ENCODE data around the gene SNAPC4. TPM values are rescaled to one million over a fixed set of nuclear protein-coding genes. Genes with fewer than 3 reads are reported as not detected.

SNAPC4 gene
- total and polyA plus RNA-seq, 8 donors = 5.8 to 14.2 (median 11.3) TPM

DNA sequence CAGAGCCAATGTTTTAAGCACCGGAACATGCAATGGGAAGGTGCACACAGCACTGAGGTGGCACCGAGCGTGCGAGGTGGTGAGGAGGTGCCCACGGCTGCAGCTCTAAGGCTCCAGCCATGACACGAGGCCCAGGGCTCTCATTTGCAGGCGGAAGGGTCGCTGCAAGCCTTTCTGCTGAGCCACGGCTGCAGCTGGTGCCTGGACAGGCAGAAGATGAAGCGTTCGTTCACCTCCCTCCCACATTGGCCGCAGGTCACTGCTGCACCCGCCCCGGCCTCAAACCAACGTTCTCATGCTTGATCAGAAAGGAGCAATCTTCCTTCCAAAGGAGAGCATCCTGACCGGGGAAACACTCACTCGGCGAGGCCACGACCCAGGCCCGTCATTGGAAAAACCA, 44.1 kb upstream of the SNAPC4 start:
- no peak for DNase-seq
- peaks cover 0 to 87% of the 10 kb centered on the region in 2 donors for H3K36me3 ChIP-seq
- H3K27me3 ChIP-seq = peaks cover 0 to 1% of the 10 kb centered on the region in 2 donors
- no peak overlapping the region for H3K27ac ChIP-seq
- no peak for ATAC-seq
- intact Hi-C loops (cut with DNase I) = no loop called here
- no peaks in the 10 kb centered on the region for H3K9me3 ChIP-seq
- H3K4me1 ChIP-seq = peaks cover 0 to 12% of the 10 kb centered on the region in 2 donors
- TF ChIP-seq, protein P1, sequence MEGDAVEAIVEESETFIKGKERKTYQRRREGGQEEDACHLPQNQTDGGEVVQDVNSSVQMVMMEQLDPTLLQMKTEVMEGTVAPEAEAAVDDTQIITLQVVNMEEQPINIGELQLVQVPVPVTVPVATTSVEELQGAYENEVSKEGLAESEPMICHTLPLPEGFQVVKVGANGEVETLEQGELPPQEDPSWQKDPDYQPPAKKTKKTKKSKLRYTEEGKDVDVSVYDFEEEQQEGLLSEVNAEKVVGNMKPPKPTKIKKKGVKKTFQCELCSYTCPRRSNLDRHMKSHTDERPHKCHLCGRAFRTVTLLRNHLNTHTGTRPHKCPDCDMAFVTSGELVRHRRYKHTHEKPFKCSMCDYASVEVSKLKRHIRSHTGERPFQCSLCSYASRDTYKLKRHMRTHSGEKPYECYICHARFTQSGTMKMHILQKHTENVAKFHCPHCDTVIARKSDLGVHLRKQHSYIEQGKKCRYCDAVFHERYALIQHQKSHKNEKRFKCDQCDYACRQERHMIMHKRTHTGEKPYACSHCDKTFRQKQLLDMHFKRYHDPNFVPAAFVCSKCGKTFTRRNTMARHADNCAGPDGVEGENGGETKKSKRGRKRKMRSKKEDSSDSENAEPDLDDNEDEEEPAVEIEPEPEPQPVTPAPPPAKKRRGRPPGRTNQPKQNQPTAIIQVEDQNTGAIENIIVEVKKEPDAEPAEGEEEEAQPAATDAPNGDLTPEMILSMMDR (IDR thresholded peaks at IDR 0.05) = no peak
- no peak overlapping the region for H3K4me3 ChIP-seq

DNA sequence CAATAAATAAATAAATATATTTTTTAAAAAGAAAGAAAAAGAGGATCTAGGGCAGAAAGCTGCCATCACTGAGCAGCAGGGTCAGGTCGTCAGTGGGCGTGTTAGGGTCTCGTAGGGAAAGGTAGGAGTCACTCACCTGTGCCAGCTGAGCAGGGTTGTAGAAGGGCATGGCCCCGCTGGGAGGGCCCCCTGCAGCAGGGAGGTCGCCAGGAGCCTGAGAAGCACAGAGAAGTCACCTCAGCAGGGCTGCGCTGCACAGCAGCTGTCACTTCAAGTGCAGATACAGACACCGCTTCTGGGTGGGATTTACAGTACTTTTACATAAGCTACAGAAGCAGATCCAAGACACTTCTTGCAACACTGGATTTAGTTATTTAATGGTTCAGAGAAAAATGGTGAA, 43.7 kb upstream of the SNAPC4 start:
- H3K4me3 ChIP-seq = no peak overlapping the region
- peaks cover 0 to 5% of the 10 kb centered on the region in 2 donors for H3K27me3 ChIP-seq
- DNase-seq (no peak), ATAC-seq (no peak)
- peaks cover 0 to 16% of the 10 kb centered on the region in 2 donors for H3K4me1 ChIP-seq
- H3K9me3 ChIP-seq = no peaks in the 10 kb centered on the region
- H3K36me3 ChIP-seq = peaks cover 0 to 83% of the 10 kb centered on the region in 2 donors
- no peak overlapping the region for H3K27ac ChIP-seq
- intact Hi-C loops (cut with DNase I) = no loop called here
- TF ChIP-seq, protein P1 (IDR thresholded peaks at IDR 0.05) = no peak

GRCh38 chr9:136443087-136443486, 43.1 kb upstream of the SNAPC4 start:
- Histone ChIP-seq H3K4me3 (no peak overlapping the region), H3K9me3 (no peaks in the 10 kb centered on the region), H3K4me1 (peaks cover 2 to 22% of the 10 kb centered on the region in 2 donors), H3K27me3 (peaks cover 0 to 11% of the 10 kb centered on the region in 2 donors), H3K27ac (no peak overlapping the region), H3K36me3 (peaks cover 0 to 81% of the 10 kb centered on the region in 2 donors)
- ATAC-seq (no peak), DNase-seq (no peak)
- intact Hi-C loops (cut with DNase I) = no loop called here
- TF ChIP-seq, protein P1 (IDR thresholded peaks at IDR 0.05) = no peak

DNA sequence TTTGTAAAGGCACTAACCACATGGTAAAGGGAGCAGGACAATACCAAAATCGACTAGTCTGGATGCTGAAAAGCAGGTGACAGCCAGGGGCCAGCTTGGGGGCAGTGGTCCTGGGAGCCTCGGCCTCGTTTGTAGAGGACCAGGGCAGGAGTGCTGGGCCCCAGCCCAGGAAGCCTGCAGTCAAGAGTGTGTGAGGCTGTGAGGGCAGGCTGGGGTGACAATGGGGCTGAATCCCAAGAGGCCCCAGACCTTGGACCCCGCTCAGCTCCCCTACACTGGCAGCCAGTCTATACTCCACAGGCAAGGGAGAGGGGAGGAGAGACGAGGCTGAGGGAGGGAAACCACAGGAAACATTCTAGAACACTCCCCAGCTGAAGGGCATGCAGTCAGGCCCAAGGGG, 42.3 kb upstream of the SNAPC4 start:
- peaks cover 0 to 72% of the 10 kb centered on the region in 2 donors for H3K36me3 ChIP-seq

GRCh38 chr9:136441681-136442245, 41.8 kb upstream of the SNAPC4 start:
- Histone ChIP-seq H3K4me1 (peaks cover 13 to 35% of the 10 kb centered on the region in 2 donors), H3K27ac (no peak overlapping the region), H3K9me3 (no peaks in the 10 kb centered on the region), H3K4me3 (no peak overlapping the region), H3K36me3 (peaks cover 0 to 67% of the 10 kb centered on the region in 2 donors), H3K27me3 (peaks cover 0 to 11% of the 10 kb centered on the region in 2 donors)
- ATAC-seq (no peak), DNase-seq (no peak)
- TF ChIP-seq, protein P1 (IDR thresholded peaks at IDR 0.05) = no peak
- intact Hi-C loops (cut with DNase I) = no loop called here

More for the DNA sequence above, 42.3 kb upstream of the SNAPC4 start:
- peaks cover 0 to 11% of the 10 kb centered on the region in 2 donors for H3K27me3 ChIP-seq
- no peaks in the 10 kb centered on the region for H3K9me3 ChIP-seq
- no peak overlapping the region for H3K27ac ChIP-seq
- TF ChIP-seq, protein P1 (IDR thresholded peaks at IDR 0.05) = no peak
- DNase-seq = no peak
- H3K4me3 ChIP-seq = no peak overlapping the region
- no peak for ATAC-seq
- intact Hi-C loops (cut with DNase I) = no loop called here
- peaks cover 10 to 30% of the 10 kb centered on the region in 2 donors for H3K4me1 ChIP-seq

All from left lung (tissue), 10 donors.